MM.1S (cell line): Measurements from ENCODE around the gene ENOX1.

Source experiments
- CTCF ChIP-seq: fragments of 300-600 bp; sonication (generic); IDR thresholded peaks from 2 replicates; pipeline ENCODE4 v1.5.1; 2016; ENCODE audit warnings: antibody characterized with exemption, low read length, mixed read lengths
- EZH2 ChIP-seq: fragments of 300-600 bp; sonication (generic); optimal IDR thresholded peaks from 2 replicates; pipeline ENCODE3; 2017; ENCODE audit warnings: low read depth, mild to moderate bottlenecking, antibody characterized with exemption, low read length, mixed read lengths

GRCh38 chr13:43397111-43397510, 389.7 kb downstream of the ENOX1 start:
- TF ChIP-seq CTCF (no peak), EZH2 (no peak)
